GM19023 (cell line): Measurements from ENCODE around the gene LHX8.
"Not testable (repeated sequence)": the region's sequence is repeated elsewhere in the genome, so short reads cannot be mapped to it uniquely, and the experiment has no call there.

Experiments
- ATAC-seq: cut with Tn5 transposase; IDR thresholded peaks from one replicate; pipeline ENCODE4 v1.9.1; 2021; ENCODE audit warnings: mild to moderate bottlenecking, moderate library complexity; ENCODE audit not compliant: unreplicated experiment

LHX8 gene

GRCh38 chr1:75132242-75132811 lies 1.9 kb upstream of the LHX8 start:
- no peak for ATAC-seq

- no peak for ATAC-seq
Measured at GRCh38 chr1:75132812-75133619, 1.2 kb upstream of the LHX8 start.

DNA sequence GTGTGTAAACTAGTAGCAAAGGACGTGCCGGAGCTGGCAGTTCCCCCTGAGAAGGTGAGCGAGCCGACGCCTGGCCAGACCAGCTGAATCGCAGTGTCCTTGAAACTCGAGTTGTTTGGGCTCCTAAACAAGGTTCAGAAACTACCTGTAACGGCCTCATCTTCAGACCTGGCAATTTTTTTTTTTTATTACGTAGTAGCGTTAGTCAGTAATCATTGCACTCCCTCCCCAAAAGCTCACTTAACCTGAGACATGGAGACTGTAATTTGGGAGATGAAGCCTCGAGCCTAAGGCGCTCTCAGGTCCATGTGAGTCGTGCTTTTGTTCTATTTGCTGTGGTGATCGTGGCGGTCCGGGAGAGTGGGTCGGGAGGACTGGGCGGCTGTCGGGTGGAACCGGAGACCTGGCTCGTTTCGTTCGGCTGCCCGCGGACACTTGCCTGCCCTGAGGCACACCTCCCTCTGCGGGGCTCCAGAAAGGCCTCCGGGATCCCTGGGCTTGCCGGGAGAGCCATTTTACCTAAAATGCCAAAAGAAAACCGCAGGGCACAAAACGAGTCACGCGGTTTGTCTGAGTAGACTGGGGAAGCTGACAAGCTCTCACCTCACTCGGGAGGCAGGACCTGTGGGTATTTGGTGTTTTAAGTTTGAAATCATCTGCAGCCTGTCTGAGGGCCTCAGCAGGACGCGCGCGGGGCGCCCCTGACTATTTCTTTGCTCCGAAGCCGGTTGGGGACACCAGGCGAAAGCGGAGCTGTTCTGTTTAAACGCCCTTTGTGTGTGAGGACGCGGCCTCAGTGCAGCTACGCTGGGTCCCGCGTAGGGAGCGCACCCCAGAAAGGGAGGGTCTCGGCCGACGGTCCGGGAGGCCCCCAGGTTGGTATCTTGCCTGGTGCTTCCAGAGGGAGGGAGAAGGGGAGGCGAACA lies 722 bp downstream of the LHX8 start:
- no peak for ATAC-seq

- ATAC-seq, result no peak
Measured at GRCh38 chr1:75135573-75136194, 1.5 kb downstream of the LHX8 start.

GRCh38 chr1:75136195-75136815 lies 2.1 kb downstream of the LHX8 start:
- ATAC-seq, result no peak

- ATAC-seq, result no peak
Measured at GRCh38 chr1:75136921-75137641, 2.9 kb downstream of the LHX8 start.

DNA sequence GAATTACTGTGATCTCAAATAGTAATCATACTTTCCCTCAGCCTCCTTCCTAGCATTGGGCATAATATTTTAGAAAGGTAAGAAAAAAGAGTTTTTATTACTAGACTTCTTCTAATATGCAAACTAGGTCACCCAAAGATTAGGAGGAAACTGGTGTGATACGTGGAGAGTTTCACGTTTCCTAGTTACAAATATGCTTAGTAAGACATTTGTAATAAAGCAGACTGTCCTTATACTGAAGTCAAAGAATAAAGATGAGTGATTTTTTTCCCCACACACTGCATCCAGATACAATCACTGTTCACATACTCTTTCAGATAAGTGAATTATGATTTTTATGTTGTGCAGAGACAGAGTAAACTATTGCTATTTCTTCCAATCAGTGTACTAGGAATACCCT lies 17.9 kb downstream of the LHX8 start:
- no peak for ATAC-seq

DNA sequence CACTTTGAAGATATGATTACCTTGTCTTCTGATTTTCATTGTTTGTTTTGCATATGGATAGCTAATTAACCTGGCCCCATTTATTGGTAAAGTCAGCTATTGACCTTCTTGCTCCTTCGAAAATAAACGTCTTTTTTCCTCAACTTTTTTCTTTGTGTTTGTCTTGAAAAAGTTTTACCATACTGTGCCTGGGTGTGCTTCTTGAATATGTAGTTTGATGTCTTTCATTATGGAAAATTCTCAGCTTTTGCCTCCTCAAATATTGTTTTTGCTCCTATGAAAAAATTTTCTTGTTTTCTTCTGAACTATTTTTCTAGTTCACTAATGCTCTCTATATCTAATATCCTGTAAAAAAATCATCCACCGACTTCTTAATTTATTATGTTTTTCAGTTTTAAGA lies 25.0 kb downstream of the LHX8 start:
- ATAC-seq, result no peak

GRCh38 chr1:75165264-75165663 lies 31.1 kb downstream of the LHX8 start:
- ATAC-seq, result no peak

DNA sequence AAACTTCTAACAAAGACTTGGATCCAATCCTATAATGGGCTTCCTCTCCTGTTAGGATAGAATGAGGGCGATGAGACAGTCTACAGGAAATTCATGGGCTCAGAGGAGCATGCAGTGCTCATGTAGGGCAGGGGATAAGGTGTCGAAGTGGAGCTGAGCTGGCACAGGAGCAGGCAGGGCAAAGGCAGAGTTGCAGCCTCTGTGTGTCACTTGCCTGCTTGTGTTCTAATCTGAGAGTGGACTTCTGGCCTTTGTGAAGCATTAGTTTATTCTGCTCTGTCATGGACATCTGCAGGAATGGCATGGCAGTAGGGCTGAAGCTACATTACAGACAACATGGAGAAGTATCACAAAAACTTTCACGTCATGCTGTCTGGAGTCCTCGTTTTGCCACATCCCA lies 32.6 kb downstream of the LHX8 start:
- no peak for ATAC-seq

DNA sequence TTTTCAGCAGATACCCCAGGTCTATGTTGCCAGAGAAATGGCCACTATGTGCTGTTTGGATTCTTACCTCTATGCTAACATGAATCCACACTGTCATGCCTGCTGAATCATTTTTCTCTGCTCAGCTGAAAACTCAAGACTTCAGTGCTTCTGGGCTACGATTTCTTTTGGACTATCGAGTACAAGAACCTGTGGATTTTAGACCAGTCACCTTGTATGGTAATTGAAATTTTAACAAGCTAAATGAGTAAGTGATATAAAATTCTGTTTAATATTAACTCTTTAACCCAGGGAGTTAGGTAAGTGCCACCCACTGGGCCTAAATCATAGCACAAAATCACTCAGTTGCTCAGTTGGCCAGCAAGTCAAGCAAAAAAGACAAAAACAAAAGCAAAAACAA lies 35.8 kb downstream of the LHX8 start:
- no peak for ATAC-seq

DNA sequence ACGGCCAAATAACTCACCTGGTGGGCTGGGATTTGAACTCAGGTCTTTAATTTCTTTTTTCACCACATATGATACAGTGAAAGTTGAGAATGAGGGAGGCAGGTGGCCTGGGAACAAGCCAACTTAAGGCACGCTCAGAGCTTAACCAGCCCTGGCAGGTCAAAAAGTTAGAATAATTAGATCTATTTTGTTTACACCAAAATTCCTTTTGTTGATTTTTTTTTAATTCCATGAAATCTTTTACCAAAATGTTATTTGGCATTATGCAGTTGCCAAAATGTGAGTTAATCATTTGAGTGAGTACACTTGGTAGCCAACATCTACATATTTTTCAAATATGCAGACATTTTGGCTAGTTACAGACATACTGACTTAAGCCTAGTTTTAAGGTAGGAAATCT lies 36.8 kb downstream of the LHX8 start:
- ATAC-seq, result no peak

GRCh38 chr1:75171876-75172275 lies 37.7 kb downstream of the LHX8 start:
- no peak for ATAC-seq

- ATAC-seq, result no peak
Measured at GRCh38 chr1:75172556-75172955, 38.4 kb downstream of the LHX8 start.

GRCh38 chr1:75174031-75174760 lies 40.0 kb downstream of the LHX8 start:
- ATAC-seq, result no peak

DNA sequence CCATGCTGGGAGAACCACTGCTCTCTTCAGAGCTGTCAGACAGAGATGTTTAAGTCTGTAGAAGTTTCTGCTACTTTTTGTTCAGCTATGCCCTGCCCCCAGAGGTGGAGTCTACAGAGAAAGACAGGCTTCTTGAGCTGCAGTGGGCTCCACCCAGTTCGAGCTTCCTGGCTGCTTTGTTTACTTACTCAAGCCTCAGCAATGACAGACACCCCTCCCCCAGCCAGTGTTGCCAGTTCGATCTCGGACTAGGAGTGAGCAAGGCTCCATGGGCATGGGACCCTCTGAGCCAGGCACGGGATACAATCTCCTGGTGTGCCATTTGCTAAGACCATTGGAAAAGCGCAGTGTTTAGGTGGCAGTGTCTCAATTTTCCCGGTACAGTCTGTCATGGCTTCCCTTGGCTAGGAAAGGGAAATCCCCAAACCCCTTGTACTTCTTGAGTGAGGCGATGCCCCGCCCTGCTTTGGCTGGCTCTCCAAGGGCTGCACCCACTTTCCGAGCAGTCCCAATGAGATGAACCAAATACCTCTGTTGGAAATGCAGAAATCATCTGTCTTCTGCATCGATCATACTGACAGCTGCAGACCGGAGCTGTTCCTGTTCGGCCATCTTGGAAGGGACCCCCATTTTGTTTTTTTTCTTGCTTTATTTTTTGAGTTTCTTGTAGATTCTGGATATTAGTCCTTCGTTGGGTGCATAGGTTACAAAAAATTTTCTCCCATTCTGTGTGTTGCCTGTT lies 47.2 kb downstream of the LHX8 start:
- not testable (repeated sequence) for ATAC-seq

GRCh38 chr1:75188892-75189291 lies 54.7 kb downstream of the LHX8 start:
- no peak for ATAC-seq

- no peak for ATAC-seq
Measured at GRCh38 chr1:75198163-75198562, 64.0 kb downstream of the LHX8 start.

DNA sequence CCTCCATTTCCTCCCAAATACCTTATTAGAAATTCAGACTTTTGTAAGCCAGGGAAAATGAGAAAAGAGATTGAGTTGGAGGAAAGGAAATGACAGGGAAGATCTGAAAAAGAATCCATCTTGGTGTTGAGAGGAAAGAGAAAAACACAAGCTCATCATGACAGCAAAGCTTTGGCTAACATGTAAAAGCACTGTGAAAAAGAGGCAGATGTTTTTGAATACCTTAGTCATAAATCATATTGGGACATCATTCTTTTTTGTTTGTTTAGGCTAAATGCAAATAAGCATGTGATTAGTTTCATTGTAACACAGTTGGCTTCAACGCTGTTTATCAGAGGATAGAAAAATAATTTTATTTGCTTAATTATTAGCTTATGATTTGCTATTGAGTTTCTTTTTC lies 64.6 kb downstream of the LHX8 start:
- ATAC-seq, result no peak
